Activated naive CD4-positive, alpha-beta T cell (primary cell): Measurements from ENCODE around the gene NRXN3.

Experiments used
- DNase-seq, 4 experiments: peaks; one replicate each; lab custom pipeline; 2025; lab: John Stamatoyannopoulos, UW

Gene NRXN3

DNA sequence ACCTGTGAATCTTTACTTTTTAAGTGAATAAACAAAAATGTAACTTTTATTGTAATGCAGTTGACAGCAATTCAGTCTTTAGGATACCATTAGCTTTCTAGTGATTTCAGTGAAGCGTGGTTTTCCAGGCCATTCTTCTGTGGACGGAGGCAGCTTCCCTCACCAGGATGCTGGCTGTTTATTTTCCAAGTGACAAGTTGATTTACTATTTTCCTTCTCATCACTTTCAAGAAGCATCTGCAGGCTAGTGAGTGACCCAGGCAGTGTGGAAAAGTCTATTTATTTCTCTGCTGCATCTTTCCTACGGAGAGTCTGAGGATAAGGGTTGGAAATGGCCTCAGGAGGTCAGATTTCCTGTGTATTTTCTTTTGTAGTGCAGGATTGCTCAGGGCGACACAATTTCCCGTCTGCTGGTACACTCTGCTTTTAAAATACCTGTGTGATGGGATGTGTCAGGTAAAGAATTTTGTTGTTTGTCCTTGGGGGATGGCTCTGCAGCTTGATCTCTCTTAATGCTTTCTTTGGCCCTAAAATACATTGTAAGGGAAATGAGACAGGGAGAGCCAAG lies 467.8 kb downstream of the NRXN3 start:
- no peak for DNase-seq

- no peak for DNase-seq
Observed at GRCh38 chr14:78638926-78639325, 468.8 kb downstream of the NRXN3 start.

DNA sequence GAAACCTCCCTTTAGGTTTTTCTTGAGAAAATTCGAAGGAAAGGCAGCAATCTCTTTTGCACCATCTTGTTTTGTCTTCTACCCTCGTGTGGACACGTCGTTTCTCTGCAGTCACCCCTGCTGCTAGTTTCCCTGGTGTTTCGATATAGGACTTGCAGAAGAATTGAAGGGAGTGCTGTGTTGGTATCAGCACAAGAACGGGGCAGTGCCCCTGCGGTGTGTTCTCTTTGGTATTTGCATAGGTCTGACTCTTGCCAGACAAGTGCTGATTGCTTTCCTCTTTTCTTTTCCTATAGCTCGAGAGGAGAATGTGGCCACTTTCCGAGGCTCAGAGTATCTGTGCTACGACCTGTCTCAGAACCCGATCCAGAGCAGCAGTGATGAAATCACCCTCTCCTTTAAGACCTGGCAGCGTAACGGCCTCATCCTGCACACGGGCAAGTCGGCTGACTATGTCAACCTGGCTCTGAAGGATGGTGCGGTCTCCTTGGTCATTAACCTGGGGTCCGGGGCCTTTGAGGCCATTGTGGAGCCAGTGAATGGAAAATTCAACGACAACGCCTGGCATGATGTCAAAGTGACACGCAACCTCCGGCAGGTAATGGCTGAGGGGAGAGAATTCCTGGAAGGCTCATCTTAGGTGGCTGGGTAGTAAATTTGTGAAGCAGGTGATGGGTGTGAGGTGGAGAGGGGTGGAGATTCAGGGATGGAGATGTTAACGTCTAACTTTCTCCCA lies 474.8 kb downstream of the NRXN3 start:
- DNase-seq: no peak

DNA sequence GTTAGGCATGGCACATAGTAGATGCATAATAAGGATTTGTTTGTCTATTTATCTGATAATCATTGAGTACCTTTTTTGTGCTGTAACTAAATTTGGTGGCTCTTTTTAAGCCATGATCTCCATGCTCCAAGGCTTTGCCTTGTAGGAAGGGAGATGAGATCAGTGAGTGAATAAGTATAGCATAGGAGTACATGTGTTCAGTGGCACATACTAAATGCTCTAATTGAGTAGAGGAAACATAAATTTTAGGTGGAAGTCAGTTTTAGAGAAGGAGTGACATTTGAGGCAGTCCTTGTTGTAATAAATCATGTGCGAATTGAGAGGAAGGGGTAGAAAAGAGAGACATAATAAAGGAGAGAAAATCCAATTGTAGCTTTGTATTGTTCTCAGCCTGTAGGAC lies 482.6 kb downstream of the NRXN3 start:
- DNase-seq: no peak

DNA sequence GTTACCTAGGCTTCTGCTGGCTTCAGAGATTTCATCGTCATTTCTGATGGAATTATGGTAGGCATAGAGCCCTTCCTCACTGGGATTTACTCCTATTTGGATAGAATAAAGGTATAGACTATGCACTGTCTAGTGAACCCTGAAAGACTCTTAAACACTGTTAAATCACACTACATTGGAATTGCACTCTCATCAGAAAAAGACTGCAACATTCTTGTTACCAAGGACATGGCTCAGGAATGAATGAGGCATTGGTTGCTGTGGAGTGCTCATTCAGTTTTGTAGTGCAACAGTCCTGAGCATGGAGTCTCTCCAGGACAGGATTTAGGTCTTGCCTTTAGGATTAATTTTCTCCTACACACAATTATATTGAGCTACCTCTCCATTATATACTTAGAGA lies 483.0 kb downstream of the NRXN3 start:
- DNase-seq: no peak

- DNase-seq: no peak
Observed at GRCh38 chr14:78657451-78657850, 487.3 kb downstream of the NRXN3 start.

- no peak for DNase-seq
Observed at GRCh38 chr14:78664841-78665240, 494.7 kb downstream of the NRXN3 start.

DNA sequence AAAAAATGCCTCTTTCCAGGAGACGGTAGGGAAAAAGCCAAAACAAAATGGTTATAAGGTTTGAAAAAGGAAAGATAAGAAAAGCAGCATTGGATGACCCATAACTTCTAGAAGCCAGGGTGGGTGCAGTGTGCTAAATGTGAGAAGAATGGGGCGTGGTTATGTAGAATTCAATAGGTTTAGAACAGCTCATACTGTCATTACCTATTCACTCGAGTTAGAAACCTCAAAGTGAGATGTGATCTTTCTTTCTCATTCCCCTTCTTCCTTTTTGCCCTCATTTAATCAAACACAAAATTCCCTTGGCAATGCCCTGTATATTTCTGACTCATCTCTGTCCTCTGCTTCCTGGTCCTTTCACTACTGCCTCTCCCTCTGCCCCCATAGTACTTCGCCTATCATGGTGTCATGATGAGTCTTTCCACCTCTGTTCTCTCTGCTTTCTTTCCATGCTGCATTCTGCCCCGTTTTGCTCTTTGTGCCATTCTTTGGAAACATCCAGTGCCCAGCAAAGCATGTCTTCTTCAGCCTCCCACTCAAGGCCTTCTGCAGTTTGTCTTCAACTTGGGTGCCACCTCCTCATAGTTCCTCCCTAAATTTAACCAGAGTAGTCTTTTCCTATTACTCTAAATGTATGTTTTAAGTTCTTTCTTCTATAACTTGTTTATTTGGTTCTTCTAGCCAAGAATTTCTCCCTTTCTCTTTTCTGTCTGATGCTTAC lies 496.3 kb downstream of the NRXN3 start:
- DNase-seq: no peak

- no peak for DNase-seq
Observed at GRCh38 chr14:78667141-78667540, 497.0 kb downstream of the NRXN3 start.

GRCh38 chr14:78673845-78674244 lies 503.7 kb downstream of the NRXN3 start:
- no peak for DNase-seq

- DNase-seq: no peak
Observed at GRCh38 chr14:78674820-78675219, 504.6 kb downstream of the NRXN3 start.

DNA sequence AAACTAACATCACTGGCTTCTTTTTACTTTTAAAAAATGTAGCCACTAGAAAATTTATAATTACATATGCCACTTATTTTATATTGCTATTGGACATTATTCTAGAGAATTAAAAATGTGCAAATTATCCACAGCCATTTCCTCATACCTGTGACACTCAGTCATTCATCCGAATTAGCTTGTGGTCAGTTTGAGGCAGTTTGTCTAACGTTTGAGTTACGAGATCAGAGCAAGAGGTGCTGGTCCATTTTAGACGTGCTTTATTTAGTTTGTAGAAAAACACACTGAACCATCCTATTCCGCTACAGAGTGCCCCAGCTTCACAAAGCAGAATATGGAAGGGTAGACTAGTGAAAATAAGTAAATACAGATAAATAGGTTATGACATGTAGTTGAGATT lies 513.0 kb downstream of the NRXN3 start:
- DNase-seq: no peak

DNA sequence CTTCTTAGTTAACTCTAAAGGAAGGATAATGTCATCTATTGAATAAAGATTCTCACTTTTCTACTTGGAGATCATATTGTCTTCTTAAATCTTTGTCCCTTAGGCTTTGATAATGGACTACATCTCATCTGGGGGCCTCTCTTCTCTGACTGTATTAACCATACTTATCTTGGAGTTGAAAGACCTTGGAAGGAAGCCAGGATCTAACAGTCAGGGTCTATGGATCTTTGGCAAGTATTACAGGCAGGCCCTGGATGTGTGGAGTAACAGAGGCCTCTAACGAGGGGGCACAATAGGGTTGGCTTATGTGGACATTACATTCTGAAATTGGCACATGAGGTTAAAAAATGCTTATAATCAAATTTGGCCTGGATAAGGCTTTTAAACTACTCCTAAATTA lies 513.8 kb downstream of the NRXN3 start:
- DNase-seq: no peak

DNA sequence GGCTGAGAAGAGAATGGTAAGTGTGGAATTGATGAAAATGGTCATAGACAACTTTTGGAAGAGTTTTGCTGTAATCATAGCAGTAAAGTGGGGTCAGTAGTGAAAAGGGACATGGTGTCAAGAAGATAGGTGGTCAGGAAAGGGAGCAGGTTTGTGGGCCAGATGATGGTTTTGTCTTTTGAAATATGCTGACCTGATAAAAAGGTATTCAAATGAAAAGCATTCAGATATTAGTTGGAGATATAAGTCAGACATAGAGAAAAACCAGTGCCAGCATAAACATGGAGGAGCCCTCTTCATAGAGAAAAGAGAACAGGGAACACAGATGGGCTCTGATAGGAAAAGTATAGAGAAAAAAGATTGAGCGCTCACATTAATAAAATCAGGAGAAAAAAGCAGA lies 518.3 kb downstream of the NRXN3 start:
- DNase-seq: no peak

DNA sequence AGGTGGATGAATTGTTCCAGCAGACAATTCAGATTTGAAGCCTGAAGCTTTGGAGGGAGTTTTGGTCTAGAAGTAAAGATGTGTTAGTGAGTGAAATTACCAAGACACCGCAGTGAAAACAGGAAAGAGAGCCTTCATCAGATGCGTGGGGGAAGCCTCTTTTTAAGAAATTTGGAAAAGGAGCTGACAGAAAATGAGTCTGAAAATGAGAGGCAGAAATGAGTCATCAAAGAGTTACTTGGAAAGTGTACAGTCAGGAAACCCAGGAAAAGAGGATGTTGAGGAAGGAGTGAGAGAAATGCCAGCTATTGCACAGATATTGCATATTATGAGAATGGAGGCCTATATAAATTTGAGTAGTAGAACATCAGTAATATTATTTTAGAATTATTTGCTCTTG lies 520.7 kb downstream of the NRXN3 start:
- no peak for DNase-seq

DNA sequence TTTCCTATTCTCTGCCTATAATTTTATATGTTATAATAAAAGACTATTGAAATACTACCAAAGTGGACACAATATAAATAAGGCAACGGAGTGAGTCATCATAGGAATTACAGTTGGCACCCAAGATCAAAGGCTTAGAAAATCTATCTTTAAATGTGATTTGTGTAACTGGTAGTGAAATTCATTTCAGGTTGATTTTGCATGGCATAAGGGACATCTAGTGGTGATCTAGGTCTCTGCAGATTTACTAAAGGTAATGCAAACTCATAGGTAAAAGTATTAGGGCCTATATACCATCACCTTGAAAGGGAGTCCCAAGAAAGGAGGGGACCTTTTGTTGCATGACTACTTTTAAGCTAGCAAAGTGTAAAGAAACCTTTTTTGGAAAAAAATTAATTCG lies 527.2 kb downstream of the NRXN3 start:
- no peak for DNase-seq

- no peak for DNase-seq
Observed at GRCh38 chr14:78698991-78699390, 528.8 kb downstream of the NRXN3 start.

DNA sequence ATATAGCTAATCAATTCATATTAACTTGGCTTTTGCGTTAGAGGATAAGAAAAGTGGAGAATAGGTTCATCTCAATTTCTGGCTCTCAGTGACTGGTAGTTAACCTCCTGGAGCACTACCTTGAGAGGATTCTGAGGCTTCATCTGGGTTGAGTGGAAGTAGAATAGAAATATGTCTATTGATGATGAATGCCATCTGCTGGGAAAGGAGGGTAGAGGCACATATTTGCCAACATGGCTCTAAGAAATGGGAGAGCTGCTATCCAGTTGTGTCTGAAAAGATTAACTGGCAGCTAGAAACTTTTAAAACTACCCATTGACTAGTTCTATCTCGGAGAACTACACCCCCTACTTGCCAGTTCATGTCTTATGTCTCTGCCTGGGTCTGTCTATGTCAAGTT lies 530.1 kb downstream of the NRXN3 start:
- no peak for DNase-seq

DNA sequence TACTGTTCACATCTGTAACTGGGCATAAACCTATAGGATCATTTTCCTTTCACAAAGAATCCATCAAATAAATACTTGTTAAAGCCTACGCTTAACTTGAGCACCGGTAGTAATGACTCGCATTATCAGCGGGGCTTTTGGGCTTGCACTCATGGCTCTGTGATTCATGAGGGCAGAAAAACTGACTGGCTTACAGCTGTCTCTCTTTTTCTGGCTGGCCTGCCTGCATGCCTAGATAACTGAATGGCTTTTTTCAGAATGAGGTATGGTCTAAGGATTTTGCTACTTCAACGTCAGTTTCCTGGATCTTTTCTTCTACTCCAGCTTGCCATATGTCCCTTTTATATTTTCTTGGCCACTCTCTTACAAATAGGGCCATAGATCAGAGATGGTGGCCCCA lies 531.1 kb downstream of the NRXN3 start:
- no peak for DNase-seq

GRCh38 chr14:78704965-78705364 lies 534.8 kb downstream of the NRXN3 start:
- DNase-seq: no peak

DNA sequence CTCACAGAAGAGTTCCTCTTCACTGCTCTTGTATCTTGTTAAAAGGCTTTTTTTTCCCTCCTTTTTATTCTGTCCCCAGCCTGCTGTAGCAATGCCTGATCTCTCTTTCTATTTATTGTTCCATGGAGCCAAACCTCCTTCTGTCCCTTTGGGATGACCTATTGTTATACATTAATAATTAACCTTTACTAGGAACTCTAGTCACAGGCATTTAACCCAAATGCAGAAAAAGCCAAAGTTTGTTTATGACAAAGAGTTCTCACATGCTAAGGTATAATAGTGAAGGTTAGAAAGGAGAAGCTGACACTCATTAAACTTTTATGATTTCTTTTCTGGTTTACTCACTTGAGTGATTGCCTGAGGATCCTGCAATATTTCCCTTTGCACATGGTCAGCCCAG lies 535.8 kb downstream of the NRXN3 start:
- no peak for DNase-seq

- no peak for DNase-seq
Observed at GRCh38 chr14:78709795-78710557, 539.8 kb downstream of the NRXN3 start.

- no peak for DNase-seq
Observed at GRCh38 chr14:78710963-78711362, 540.8 kb downstream of the NRXN3 start.
